ENCODE results near the gene CCDC136.

Gene CCDC136

GRCh38 chr7:128862571-128863432 is 71.0 kb downstream of the CCDC136 start, which contains the start of gene ATP6V1F:
Gene ATP6V1F, plus strand, starts transcription at chr7:128862856. Its CDS starts 49 bp downstream, at chr7:128862905.
- DNase-seq (ENCODE audit: low spot score): peak; percentile 98

- DNase-seq (ENCODE audit: low spot score): peak; percentile 64
Observed at GRCh38 chr7:128863433-128863989, 71.7 kb downstream of the CCDC136 start.

- no peak for DNase-seq (ENCODE audit: low spot score)
Observed at GRCh38 chr7:128865303-128865702, 73.5 kb downstream of the CCDC136 start.

- DNase-seq (ENCODE audit: low spot score): no peak
Observed at GRCh38 chr7:128865996-128866877, 74.5 kb downstream of the CCDC136 start.

GRCh38 chr7:128867241-128867640 is 75.5 kb downstream of the CCDC136 start:
- DNase-seq (ENCODE audit: low spot score): no peak

- no peak for DNase-seq (ENCODE audit: low spot score)
Observed at GRCh38 chr7:128867842-128868623, 76.3 kb downstream of the CCDC136 start.

GRCh38 chr7:128868624-128869137 is 76.9 kb downstream of the CCDC136 start:
- DNase-seq (ENCODE audit: low spot score): no peak

GRCh38 chr7:128869138-128869943 is 77.6 kb downstream of the CCDC136 start:
- DNase-seq (ENCODE audit: low spot score): peak; percentile 23

- DNase-seq (ENCODE audit: low spot score): no peak
Observed at GRCh38 chr7:128869944-128870285, 78.1 kb downstream of the CCDC136 start.

GRCh38 chr7:128871050-128871449 is 79.3 kb downstream of the CCDC136 start:
- DNase-seq (ENCODE audit: low spot score): no peak

All from hematopoietic multipotent progenitor cell treated with erythropoietin and hydrocortisone succinate and interleukin-3 and kit ligand, for 15 days (in vitro differentiated cells).